Osteoblast (primary cell): ENCODE results near the gene BDH1. TPM values are rescaled to one million over a fixed set of nuclear protein-coding genes. Genes with fewer than 3 reads are reported as not detected.

ENCODE experiments used
- DNase-seq: peaks from one replicate; pipeline ENCODE4 v3.0.0; 2011; ENCODE audit warnings: low spot score, mixed read lengths; ENCODE audit not compliant: insufficient read length; ENCODE audit errors: missing footprints
- H2AFZ ChIP-seq: 2 replicates; pipeline ENCODE4 v1.6.0; 2011; ENCODE audit warnings: mild to moderate bottlenecking, low read length
- H3K27ac ChIP-seq: 2 replicates; pipeline ENCODE4 v1.5.1; 2011; ENCODE audit warnings: mild to moderate bottlenecking, low read depth, low read length, moderate library complexity
- H3K27me3 ChIP-seq: 2 replicates; pipeline ENCODE4 v1.6.0; 2012; ENCODE audit warnings: mild to moderate bottlenecking, control low read depth, inconsistent platforms, low read length, moderate library complexity; ENCODE audit not compliant: insufficient read depth
- H3K36me3 ChIP-seq: 2 replicates; pipeline ENCODE4 v1.5.1; 2011; ENCODE audit warnings: mild to moderate bottlenecking, low read length, control low read depth, moderate library complexity; ENCODE audit not compliant: insufficient read depth
- H3K4me1 ChIP-seq: 2 replicates; pipeline ENCODE4 v1.5.1; 2011; ENCODE audit warnings: mild to moderate bottlenecking, low read length, control low read depth, moderate library complexity; ENCODE audit not compliant: insufficient read depth
- H3K4me2 ChIP-seq: 2 replicates; pipeline ENCODE4 v1.6.0; 2011; ENCODE audit warnings: mild to moderate bottlenecking, low read length; ENCODE audit not compliant: insufficient read depth
- H3K4me3 ChIP-seq: fragments of 200-600 bp; sonication (generic); 3 replicates; pipeline ENCODE4 v1.5.1; 2012; ENCODE audit warnings: mild to moderate bottlenecking, low read length, inconsistent platforms; ENCODE audit not compliant: insufficient read depth
- H3K79me2 ChIP-seq: 2 replicates; pipeline ENCODE4 v1.6.0; 2012; ENCODE audit warnings: mild to moderate bottlenecking, low read length, control low read depth, inconsistent platforms; ENCODE audit not compliant: insufficient read depth
- H3K9me3 ChIP-seq: 2 replicates; pipeline ENCODE4 v1.5.1; 2011; ENCODE audit warnings: low read depth, low read length, control low read depth
- H4K20me1 ChIP-seq: 2 replicates; pipeline ENCODE4 v1.6.0; 2012; ENCODE audit warnings: mild to moderate bottlenecking, low read length, control low read depth; ENCODE audit not compliant: insufficient read depth
- CTCF ChIP-seq: IDR thresholded peaks from 2 replicates; pipeline ENCODE4 v1.5.1; 2011; ENCODE audit warnings: mild to moderate bottlenecking, low read depth, low read length, moderate library complexity; ENCODE audit errors: extremely low read depth
- total RNA-seq: library from RNA; depleted of rRNA; stranded (reverse); fragments of >200 nt; gene quantifications from 2 replicates; pipeline ENCODE4 v1.2.3, GENCODE V29; 2012

The BDH1 gene
- total RNA-seq, 1 donor = 5.8 TPM

GRCh38 chr3:197516517-197516889 is 39.3 kb downstream of the BDH1 start:
- Histone ChIP-seq H3K27ac (peak overlapping the region; percentile 82), H3K4me1 (peaks cover 14% of the 10 kb centered on the region), H3K27me3 (no peaks in the 10 kb centered on the region), H4K20me1 (no peaks in the 10 kb centered on the region), H3K4me2 (peak overlapping the region; percentile 79), H3K79me2 (no peaks in the 10 kb centered on the region), H2AFZ (peak overlapping the region; percentile 32), H3K4me3 (peak overlapping the region; percentile 35), H3K9me3 (no peaks in the 10 kb centered on the region), H3K36me3 (no peaks in the 10 kb centered on the region)
- DNase-seq = peak; percentile 96
- no peak for TF ChIP-seq CTCF

GRCh38 chr3:197514786-197515355 is 40.9 kb downstream of the BDH1 start:
- Histone ChIP-seq H3K27me3 (no peaks in the 10 kb centered on the region), H3K9me3 (no peaks in the 10 kb centered on the region), H3K36me3 (no peaks in the 10 kb centered on the region), H3K4me1 (peaks cover 24% of the 10 kb centered on the region), H2AFZ (no peak overlapping the region), H3K4me3 (no peak overlapping the region), H3K27ac (no peak overlapping the region), H3K79me2 (no peaks in the 10 kb centered on the region), H4K20me1 (no peaks in the 10 kb centered on the region), H3K4me2 (no peak overlapping the region)
- no peak for DNase-seq
- no peak for TF ChIP-seq CTCF

GRCh38 chr3:197513953-197514785 is 41.6 kb downstream of the BDH1 start:
- H3K4me2 ChIP-seq = no peak overlapping the region
- no peaks in the 10 kb centered on the region for H3K79me2 ChIP-seq
- DNase-seq = peak; percentile 53
- H3K4me3 ChIP-seq = no peak overlapping the region
- H2AFZ ChIP-seq = no peak overlapping the region
- H3K9me3 ChIP-seq = no peaks in the 10 kb centered on the region
- no peak for TF ChIP-seq CTCF
- H3K27me3 ChIP-seq = no peaks in the 10 kb centered on the region
- H4K20me1 ChIP-seq = no peaks in the 10 kb centered on the region
- H3K36me3 ChIP-seq = no peaks in the 10 kb centered on the region
- peaks cover 29% of the 10 kb centered on the region for H3K4me1 ChIP-seq
- H3K27ac ChIP-seq = no peak overlapping the region
